NCI-H2029 treated with DMSO at 0.1 percent for 48 hours (cell line): ENCODE data around the gene ATXN3.
"Not testable (repeated sequence)": the region's sequence is repeated elsewhere in the genome, so short reads cannot be mapped to it uniquely, and the experiment has no call there.

Source experiments
- DNase-seq: peaks from one replicate; lab custom pipeline; 2025; lab: John Stamatoyannopoulos, UW

Gene ATXN3

GRCh38 chr14:92058006-92058917, 48.1 kb downstream of the ATXN3 start:
- DNase-seq: no peak

DNA sequence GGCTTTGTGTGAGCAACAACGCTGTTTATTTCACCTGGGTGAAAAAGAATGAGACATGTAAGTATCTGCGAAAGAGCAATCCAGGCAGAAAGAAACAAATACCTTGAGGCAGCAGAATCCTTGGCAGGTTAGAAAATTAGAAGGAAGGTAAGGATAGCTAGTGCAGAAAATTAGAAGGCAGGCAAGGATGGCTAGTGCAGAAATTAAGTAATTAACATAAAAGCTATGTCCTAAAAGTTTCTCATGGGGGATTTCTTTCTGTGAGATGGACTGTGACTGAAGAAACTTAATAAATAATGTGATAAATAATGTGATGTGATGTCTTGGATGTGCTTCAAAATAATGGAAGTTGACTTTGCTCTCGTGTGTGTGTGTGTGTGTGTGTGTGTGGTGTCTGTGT, 56.6 kb downstream of the ATXN3 start:
- DNase-seq: no peak

- not testable (repeated sequence) for DNase-seq
These were observed 57.2 kb downstream of the ATXN3 start for GRCh38 chr14:92049221-92049620.

GRCh38 chr14:92045904-92046303, 60.5 kb downstream of the ATXN3 start:
- not testable (repeated sequence) for DNase-seq

- not testable (repeated sequence) for DNase-seq
These were observed 64.6 kb downstream of the ATXN3 start for GRCh38 chr14:92041766-92042165.

- no peak for DNase-seq
These were observed 65.2 kb downstream of the ATXN3 start for GRCh38 chr14:92041203-92041602.

GRCh38 chr14:92040431-92041051, 65.8 kb downstream of the ATXN3 start:
- DNase-seq: no peak

DNA sequence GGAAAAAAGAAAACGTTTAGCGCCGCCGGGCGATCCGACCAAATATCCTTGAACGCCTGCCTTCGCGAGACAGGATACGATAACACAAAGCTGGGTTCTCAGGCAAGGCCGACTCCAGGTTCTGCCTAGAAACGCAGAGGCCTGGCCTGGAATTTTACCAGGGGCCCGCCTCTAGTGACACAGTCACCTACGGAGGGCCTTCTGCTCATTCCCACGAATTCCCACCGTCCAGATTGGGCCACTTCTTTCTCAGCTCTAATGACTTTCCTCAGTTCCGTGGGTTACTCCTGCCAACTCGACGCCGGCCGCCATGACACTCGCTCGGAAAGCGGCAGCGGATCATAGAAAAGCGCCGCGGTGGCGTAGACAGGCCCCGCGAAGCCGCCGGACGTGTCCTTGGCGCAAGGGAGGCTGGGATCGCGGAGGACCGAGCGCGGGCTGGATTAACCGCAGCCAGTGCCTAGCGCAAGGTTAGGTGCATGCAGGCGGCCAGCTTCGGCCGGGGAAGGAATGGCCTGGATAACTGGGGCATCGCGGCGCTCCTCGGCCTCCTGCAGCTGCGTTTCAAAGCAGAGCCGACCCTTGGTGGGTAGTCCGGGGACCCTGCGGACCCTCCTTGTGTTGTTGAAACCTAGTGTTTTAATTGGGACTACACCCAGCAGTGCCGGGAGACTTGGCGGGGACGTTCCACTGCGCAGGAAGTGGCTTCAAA, 66.5 kb downstream of the ATXN3 start, which contains the start of gene TRIP11:
TSS of gene TRIP11 (minus strand) at position 341 of the 712 bp plus-strand sequence. CDS start 374 bp downstream, outside the sequence.
- peak; percentile 15 for DNase-seq

DNA sequence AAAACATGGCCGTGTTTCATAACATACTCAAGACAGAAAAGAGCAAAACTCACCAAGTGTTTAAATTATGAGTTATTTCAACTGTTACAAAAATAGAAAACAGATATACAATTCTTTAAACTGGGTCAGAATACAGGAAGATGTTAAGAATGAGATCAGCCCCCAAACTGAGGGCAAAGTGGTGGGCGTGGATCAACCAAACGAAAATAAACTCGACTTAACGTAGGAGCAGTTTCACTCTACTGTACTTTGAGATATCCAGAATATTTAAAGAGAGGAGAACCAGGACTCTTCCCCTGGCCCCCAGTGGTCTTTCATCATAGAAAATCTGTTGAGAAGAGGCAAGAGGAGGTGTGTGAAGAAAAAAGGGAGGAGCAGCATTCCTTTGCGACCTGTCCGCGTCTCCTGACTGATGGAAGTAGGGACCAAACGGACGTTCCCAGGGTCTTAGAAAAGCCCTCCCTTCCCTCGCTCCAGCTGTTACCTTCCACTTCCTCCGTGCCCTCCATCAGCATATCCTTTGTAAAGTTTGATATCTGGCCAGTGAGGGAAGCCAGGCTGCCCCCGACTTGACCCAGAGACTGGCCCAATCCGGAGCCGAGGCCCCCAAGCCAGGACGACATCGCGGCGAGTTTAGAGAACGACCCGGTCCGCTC, 67.2 kb downstream of the ATXN3 start:
- peak; percentile 3 for DNase-seq

DNA sequence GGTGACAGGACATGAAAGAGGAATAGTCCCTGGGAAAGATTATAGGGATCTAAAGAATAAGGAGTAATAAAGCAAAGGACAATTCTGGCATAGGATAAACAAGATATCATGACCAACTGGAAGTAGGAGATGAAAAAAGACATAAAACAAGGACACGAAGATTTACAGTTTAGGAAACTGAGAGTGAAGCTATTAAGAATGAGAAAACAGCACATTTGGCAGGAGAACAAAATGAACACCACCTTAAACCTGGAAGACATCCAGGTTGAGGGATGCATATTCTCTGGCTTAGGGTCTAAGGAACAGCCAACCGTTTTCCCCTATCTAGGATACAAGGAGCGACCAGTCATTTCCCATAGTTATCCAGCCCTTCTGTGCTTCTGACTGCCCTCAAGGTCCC, 68.4 kb downstream of the ATXN3 start:
- no peak for DNase-seq

- DNase-seq: no peak
These were observed 70.5 kb downstream of the ATXN3 start for GRCh38 chr14:92035890-92036289.

- DNase-seq: no peak
These were observed 72.3 kb downstream of the ATXN3 start for GRCh38 chr14:92033906-92034687.

DNA sequence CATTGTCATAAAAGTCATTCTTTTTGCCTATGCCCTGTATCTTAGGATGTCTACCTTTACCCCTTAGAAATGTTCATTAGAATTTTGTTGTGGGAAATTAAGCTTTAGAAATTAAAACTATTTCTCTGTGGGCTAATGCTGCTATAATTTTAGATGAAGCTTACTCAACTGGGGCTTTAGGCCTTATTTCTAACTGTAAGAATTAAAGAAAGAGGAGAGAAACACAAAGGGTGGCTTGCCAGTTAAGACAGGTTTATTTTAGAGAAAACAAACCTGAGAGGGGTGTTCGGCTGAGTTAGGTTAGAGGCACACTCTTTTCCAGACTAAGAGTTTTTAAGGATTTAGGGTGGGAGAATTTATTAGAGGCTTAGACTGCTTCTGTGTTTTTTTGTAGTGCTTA, 72.9 kb downstream of the ATXN3 start:
- no peak for DNase-seq

- no peak for DNase-seq
These were observed 79.7 kb downstream of the ATXN3 start for GRCh38 chr14:92026548-92027190.

- DNase-seq: no peak
These were observed 84.3 kb downstream of the ATXN3 start for GRCh38 chr14:92022036-92022435.

GRCh38 chr14:92021523-92021922, 84.9 kb downstream of the ATXN3 start:
- no peak for DNase-seq

DNA sequence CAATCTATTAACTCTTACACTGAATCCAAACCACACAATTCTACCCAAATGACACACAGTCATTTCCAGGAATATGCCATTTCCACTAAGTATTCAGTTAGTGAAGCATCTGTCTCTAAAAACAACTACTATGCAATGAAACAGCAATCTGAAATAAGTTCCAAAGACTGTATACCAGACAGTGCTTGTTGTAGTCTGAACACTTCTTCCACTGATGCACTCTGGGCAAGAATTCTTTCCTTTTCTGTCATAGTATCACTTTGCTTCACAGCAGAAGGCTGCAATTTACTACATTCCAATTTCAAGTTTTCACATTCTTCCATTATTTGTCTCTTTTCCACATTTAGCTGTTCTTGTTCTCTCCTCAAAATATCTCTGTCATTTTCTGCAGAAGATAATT, 92.3 kb downstream of the ATXN3 start:
- no peak for DNase-seq

DNA sequence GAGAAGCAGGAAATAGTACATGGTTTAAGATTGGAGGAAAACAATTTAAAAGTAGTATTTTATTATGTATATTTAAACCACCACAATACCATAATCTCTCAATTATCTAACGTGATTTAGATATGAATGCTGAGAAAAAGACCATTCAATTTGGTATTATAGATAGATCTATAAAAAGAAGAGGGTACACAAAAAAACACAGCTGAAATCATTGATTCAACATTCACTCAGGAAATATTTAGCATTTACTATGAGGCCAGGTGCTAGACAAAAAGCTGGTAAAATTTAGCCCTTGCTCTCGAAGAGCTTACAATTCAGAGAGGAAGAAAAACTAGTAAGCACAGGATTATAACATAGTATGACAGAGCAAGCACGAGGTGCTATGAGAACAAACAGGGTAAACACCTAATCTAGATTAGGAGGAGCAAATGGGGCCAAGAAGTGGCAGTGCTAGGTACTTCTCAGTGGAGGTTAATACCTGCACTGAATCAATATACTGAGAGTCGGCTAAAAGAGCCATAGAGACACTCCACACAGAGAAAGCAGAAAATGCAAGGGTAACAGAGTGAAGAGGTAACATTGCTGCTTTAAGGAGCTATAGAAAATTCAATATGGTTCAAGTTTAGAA, 94.1 kb downstream of the ATXN3 start:
- DNase-seq: no peak

DNA sequence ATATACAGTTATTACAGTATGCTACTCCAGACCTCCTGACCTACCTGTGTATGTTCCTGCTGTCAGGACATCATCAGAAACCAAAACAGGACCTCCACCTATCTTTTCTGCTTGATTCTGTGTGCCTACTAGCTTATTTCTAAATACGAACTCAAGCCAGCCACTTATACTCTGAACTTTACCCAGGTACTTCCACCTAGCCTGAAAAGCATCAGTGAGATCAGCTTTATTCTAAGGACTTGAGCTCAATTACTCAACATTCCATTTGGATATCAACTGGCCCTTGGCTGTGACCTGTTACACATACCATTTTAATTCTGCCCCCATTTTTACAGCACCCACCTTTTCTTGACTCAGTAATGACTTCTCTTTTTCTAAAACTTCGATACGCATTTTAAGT, 95.7 kb downstream of the ATXN3 start:
- no peak for DNase-seq

- DNase-seq: no peak
These were observed 96.8 kb downstream of the ATXN3 start for GRCh38 chr14:92009604-92010003.
